HG02840 (cell line): ENCODE measurements around the gene KIF26A.

Experiments
- ATAC-seq: cut with Tn5 transposase; IDR thresholded peaks from one replicate; pipeline ENCODE4 v1.9.1; 2021; ENCODE audit warnings: mild to moderate bottlenecking, moderate library complexity, moderate number of reproducible peaks; ENCODE audit not compliant: unreplicated experiment, low FRiP score

KIF26A gene

DNA sequence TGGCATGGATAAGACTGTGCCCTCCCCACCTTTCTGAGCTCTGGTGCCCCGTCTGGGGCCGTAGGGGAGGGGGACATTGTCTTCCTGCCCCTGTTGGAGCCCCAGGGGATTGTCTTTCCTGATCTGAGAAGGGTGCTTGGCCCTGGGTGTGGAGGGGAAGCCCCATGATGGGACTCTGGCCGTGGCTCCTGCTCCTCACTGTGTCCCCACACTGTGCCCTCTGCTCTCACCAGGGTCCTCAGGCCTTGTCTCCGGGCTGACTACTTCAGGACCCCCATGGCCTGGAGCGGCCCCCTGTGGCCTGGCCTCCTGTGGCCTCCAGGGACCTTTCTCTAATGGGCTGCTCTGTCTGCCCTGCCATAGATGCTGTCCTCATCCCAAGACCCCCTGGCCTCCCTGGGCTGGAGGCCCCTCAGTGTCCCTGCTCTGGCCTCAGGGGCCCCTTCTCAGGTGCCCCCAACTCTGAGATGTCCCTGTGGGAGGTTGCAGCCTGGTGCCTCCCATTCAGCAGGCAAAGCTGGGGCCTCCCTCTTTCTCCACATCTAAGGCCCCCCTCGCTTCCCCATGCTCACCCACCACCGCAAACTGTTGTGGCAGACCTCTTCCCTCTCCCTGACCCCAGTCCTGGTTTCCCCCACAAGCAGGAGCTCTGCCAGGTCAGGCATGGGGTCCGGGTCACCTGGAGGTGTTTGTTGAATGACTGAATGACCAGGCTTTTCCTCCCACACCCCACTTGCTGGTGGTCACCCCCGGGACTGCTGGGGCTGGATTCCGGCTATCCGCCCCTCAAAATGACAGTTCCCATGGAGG, 4.0 kb downstream of the KIF26A start:
- ATAC-seq = no peak

DNA sequence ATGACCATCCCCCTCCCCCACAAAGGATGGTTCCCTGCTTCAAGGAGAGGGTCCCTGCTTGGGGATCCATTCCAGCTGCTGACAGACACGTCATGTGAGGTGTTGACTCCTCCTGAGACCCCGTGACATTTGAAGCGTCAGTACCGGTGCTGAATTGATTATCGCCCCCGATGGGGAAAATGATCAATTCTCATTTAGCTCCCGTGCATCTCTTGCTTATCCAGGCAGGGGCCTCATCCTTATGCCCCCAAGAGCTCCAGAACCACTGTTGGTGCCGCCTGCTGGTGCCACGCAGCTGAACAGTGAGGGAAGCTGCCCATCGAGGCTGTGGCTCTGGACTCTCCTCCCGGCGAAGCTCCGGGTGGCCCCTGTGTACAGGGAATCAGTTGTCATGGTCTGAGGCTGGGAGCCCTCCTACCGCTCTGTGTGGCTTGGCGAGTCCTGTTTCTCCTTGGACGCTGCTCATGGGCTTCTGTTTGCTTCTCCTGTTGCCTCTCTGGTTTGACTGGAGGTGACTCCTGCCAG, 4.6 kb downstream of the KIF26A start:
- ATAC-seq = no peak

DNA sequence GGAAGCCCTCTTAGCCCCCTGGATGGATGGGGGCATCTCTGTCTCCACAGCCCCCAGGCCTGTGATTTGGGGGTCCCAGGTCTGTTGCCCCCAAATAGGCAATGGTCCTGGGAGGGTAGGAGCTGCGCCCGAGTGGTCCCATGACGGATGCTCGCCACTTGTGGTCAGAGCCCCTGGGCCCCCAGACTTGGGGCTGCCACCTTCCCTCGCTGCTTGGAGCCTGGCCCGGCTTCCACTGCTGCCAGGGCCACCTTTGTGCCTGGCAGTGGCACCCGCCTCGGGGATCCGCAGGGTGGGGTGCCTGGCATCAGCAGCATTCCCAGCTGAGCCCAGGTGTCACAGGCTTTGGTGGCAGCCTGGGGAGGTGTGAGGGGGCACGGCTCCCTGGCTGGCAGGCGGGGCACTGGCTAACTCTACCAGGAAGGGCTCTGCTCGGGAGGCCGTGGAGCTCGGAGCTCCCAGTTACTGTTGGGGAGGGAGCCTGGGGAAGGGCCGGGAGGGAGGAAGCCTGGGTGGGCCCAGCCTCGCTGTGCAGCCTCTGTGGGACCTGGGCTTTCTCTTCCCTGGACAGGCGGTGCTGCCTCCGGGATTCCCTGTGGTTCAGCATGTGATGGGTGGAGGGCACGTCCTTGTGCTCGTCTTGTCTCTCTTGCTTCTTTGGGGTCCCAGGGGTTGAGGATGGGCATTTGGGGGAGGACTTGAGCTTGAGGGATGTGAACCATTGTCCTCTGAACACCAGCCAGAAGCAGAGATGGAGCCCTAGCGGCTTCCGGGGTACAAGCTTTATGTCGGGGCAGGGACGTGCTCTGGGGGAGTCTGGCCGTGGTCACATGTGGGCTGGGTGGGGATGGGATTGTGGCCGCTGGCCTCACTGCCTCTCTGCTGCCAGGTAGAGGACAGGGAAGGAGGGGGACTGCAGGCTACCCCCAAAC, 5.4 kb downstream of the KIF26A start:
- ATAC-seq = no peak

DNA sequence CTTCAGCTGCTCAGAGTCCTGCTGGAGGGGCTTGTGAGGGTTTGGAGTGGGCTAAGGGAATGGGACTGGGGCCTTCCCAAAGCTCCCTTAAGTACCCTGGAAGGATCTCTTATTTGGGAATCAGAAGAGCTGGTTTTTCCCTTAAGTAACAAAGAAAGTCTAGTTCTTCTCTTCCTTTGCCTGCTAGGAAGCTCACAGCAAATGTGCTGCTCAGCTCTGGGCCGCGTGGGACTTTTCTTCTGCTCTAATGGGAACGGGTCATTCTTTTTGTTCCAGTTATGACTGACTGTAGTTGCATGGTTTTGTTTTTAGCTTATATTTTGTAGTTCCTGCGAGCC, 6.0 kb downstream of the KIF26A start:
- ATAC-seq = no peak

DNA sequence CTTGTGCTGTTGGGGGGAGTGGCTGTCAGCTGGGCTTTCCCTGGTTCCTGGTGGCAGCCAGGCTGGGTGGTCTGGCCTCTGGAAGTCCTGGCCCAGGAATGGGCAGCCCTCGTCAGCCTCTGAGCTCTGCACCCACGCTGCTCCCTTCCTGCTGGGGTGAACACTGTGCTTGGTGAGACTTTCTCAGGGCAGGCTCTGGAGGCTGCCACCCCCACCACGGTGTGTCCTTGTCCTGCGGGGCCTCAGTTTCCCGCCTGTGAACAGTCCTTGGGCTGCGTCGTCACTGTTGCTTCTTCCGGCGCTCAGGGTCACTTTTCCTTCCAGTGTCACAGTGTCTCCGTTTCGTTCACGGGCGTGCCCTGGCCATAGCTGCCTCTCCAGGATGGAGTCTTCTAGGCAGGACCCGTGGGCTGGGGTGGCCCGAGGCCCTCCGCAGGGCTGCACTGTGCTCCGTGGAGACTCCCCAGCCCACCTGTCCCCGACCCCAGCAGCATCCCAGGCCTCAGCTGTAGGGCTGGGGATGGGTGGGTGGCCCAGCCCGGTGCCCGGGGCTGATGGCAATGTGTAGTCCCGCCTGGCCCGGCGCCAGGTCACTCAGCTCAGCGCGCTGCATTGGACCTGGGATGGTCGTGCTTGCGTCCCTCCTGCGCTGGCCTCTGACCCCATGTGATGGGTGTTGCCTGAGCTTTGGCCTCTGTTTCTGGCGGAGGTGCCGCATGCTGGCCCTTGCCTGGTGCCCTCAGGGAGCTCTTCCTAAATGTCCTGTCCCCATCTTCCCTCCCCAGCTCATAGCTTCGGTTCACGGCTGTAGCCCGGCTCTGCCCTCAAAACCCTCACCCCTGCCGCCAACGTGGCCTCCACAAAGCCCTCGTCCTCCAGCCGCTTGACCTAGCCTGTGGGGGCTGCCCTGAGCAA, 6.8 kb downstream of the KIF26A start:
- no peak for ATAC-seq

DNA sequence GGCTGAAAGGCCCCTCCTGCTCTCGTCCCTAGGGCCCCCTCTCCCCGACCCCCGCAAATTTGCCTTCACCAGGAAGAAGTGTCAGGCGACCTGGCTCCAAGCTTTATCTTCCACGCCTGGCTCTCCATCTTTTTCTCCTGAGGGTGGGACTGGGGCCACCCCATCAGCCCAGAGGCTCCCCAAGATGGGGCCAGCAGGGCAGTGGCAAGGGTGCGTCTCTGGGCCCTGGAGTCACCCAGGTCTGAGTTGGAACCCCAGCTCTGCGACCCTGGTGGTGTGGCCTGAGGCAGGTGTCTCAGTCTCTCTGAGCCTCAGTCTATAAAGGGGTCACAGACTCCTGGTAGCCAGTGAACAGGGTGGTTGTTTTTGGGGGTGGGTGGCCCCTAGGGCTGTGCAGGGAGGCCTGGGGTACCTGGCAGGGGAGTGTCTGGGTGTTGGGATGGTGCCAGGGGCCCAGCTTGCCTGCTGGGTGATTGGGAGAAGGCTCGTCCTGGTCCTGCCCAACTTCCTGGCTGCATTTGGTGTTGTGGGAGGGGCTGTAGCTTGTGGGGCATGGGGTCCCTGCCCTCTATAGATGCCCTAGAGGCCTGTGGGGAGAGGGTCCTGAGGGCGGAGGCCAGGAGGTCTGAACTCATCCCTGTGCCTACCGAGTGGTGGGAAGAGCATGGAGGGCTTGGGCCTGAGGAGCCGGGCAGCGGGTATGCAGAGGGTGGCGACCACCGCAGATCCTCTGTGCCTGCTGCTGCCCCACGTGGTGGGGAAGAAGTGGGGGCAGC, 7.6 kb downstream of the KIF26A start:
- ATAC-seq = no peak

DNA sequence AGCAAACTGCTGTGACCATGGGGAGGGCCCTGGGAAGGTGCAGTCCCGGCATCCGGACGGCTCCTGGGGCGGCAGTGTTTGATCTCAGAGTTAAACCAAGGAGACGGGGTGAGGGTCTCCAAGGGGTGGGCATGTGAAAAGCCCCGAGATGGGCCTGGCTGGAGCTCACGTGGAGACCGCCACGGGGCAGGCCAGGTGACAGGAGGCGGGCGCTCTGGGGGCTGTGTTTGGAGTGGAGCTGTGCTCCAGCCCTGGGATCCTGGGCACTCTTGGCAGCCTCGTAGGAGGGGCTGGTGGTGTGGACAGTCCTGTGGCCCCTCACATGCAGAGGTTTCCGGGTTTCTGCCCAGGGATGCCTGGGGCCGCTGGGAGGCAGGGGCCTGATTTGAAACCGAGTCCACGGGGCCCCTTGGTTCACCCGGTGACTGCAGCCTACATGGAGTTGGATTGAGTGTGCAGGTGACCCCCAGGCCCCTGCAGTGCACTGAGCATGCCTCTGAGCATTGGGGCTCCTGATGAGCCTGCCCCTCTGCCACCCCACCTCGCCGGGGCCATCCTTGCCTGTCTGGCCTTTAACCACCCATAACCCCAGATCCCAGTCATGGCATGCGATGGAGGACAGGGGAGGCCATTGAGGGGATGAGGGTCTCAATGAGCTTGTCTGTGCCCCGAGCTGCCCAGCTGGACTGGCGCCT, 8.4 kb downstream of the KIF26A start:
- no peak for ATAC-seq

DNA sequence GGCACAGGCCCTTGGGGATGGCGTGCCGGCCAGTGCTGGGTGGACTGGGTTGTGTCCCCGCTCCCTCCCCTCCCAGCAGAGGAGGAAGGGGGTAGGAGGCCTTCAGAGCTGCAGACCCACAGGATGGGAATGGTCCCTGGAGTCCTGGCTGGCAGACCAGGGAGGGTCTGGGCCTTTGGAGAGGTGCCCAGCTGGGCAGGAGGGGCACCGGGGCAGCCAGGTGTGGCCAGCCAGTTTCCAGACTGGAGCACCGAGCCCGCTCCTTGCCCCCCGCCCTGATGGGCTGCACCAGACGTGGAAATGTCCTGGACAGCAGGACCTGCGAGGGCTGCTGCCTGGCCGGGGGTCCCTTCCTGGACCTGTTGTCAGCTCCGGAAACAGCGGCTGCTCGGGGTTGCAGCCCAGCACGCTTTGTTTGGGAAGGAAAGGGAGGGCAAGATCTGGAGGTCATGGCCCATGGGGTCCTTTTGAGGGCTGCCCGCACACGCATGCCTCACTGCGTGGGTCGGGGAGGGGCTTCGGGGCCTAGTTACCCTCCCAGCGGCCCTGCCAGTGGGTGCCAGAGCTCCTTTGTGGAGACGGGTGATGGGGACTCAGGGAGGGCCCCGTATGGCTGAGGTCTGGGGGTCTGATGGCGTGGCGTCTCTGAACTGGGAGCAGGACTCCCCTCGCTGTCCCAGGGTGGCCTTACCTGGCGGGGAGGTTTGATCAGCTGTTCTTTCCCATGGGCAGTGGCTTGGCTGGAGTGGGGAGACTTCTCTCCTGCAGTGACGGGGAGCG, 9.1 kb downstream of the KIF26A start:
- no peak for ATAC-seq

DNA sequence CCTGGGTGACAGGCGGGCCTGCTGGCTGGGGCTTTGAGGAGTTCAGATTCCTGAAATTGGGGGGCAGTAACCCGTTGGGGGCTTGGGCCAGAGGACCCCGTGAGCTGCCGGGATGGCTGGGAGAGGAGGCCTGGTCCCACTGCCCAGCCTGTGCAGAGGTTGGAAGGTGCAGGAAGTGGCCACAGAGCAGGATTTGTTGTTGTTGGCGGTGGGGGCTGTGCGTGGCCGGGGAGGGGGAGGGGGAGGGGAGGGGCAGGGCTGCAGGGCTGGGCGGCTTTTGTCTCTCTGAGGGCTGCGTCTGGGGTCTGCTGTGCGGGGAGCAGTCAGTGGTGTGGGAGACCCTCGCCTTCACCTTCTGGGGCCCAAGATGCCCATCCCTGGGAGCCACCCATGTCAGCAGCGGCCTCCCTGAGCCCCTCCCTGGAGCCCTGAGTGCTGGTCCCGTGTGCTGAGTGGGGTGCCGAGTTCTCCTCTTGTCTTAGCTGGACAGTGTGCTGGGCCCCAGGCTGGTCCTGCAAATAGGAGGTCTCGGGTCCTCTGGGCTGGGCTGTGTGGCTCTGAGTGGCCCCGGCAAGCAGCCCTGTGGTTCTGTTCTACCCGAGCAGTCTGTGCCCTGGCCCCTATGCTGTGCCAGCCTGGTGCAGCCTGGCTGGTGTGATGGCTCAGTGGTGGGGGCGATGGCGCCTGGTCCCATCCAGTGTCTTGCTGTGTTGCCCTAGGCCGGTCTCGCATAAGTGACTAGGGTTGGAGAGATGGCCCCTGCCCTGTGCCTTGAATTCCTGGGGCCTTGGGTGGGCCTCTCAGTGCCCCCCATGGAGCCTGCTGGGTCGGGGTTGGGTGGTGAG, 10.3 kb downstream of the KIF26A start:
- ATAC-seq = no peak

DNA sequence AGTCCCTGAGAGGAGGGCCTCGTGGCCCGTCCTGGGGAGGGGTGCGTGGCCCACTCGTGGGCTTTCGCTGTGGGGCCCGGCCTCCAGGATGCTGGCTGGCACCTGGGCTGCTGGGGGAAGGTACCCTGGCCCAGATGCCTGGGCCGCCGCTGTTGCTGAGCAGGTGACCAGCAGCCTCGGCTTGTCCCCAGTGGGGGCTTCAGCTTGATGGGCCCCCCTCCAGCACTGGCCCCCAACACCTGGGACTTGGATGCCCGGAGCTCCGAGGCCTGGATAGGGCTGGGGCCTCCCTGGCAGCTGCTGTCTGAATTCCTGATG, 10.8 kb downstream of the KIF26A start:
- no peak for ATAC-seq

DNA sequence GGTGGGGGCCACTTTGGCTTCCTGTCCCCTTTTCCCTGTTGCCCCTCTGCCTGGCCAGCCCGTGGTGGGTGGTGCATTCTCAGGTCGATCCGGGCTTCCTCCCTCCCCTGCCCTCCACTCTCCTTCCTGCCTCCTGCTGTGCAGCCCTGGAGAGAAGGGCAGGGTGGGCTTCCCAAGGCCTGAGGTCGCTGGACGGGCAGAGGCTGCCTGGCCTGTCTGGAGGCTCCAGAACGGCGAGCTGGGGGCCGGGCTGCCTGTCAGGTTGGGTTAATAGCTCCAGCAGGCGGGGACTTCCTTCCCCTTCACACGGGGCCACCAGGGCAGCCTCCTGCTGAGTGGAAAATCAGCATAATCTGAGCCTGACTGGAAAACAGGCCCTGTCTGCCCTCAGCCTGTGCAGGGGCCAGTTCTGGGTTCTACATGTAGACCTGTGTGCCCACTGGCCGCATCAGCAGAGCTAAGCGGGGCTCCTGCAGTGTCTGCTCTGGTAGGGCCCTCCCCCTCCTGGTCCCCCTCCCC, 11.3 kb downstream of the KIF26A start:
- no peak for ATAC-seq

DNA sequence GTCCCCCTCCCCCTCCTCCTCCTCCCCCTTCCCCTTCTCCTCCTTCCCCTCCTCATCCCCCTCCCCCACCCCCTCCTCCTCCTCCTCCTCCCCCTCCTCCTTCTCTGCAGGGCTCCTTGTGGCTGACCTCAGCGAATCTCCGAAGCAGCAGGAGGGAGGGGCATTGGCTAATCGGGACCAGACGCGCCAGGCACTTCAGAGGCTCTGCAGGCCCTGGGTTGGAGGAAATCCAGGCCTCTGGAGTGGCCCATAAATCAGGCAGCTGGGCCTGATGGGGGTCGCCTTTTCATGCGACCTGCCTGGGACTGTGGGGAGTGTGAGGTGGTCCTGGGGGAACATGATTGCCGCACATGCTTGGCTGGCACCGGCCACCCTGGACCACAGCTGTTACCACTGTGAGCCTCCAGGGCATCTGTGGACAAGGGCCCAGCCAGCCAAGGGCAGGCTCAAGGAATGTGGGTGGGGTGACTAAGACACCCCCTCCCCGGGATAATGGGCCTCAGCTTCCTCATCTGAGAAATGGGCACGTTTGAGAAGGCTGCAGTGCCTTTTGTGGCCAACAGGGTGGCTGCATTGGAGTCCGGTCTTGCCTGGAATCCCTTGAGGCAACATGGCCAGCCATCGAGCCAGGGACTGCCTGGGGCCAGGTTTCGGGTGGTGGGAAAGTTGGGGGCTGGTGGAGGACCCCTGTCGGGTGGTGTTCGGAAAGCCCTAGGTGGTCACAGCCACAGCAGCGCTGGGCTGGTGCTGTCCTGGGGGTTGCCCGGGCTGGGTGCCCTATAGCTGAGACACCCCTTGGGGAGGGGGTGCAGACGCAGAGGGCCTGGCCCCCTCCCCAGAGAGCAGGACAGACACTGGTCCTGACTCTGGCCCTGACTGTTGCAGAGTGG, 12.0 kb downstream of the KIF26A start:
- ATAC-seq = no peak

DNA sequence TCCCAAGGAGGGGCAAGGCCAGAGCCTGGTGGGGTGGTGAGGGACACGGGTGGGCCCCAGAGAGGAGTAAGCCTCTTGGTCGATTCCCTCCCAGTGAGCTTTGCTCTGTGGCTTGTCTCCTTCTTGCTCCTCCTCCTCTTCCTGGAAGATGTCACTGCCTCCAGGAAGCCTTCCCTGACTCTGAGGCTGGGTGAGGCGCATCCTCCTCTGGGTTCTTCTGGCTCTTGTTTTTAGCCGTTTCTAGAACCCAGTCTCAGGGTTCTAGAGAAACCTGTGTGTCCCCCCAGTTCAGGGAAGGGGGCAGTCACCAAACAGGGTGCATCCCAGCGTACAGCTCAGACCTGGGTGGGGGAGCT, 12.6 kb downstream of the KIF26A start:
- ATAC-seq = no peak

DNA sequence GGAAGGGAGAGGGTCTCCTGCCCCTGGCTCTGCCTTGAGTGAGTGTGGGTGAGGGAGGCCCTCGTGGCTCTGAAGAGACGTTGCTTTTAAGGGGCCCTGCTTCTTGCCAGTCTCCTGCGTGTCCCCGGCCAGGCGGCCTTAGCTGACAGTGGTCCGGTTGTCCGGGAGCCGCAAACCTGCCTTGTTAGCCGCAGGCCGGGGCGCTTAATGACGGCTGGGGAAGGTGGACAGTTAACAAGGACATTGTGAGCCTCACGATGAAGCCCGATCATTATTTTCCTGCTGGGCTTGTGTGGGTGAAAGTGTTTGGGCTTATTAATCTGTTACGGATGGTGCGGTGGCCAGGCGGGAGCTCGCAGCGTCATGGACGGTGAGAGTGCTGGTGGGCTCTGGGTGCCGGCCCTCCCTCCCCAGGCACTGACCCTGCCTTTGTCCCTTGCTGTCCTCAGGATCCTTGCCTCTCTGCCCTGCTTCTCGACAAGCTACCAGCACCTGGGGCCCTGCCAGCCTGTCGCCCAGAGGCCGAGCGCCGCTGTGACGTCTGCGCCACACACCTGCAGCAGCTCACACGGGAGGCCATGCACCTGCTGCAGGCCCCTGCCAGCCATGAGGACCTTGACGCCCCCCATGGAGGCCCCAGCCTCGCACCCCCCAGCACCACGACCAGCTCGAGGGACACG, 13.3 kb downstream of the KIF26A start:
- ATAC-seq = no peak

DNA sequence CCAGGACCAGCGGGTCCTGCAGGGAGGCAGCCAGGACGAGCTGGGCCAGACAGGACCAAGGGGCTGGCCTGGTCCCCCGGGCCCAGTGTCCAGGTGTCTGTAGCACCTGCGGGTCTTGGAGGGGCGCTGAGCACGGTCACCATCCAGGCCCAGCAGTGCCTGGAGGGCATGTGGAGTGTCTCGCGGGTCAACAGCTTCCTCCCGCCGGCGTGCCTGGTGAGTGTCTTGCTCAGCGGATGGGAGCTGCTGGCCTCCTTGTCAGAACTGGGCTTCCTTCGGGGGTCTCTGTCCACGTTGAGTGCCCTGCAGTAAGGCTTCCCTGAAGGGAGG, 13.8 kb downstream of the KIF26A start:
- ATAC-seq = no peak
